Astrocyte (in vitro differentiated cells and primary cell): ENCODE results near the gene ABCC3. TPM values are rescaled to one million over a fixed set of nuclear protein-coding genes. Genes with fewer than 3 reads are reported as not detected.

Experiments used
- DNase-seq: peaks from one replicate; pipeline ENCODE4 v3.0.0-alpha.2; 2010; ENCODE audit warnings: low read depth
- FAIRE-seq: peaks from 2 replicates; lab custom pipeline; 2011; peaks lifted over from hg19 to GRCh38; lab: Jason Lieb, UNC
- H2AFZ ChIP-seq: 2 replicates; pipeline ENCODE4 v1.6.0; 2012; ENCODE audit warnings: low read depth, low read length, inconsistent platforms
- H3K27ac ChIP-seq: 2 replicates; pipeline ENCODE4 v1.5.1; 2011; ENCODE audit warnings: low read depth, low read length, inconsistent platforms
- H3K27me3 ChIP-seq: 2 replicates; pipeline ENCODE4 v1.6.0; 2011; ENCODE audit warnings: low read length, inconsistent platforms; ENCODE audit not compliant: insufficient read depth
- H3K36me3 ChIP-seq: 2 replicates; pipeline ENCODE4 v1.5.1; 2011; ENCODE audit warnings: low read length, inconsistent platforms; ENCODE audit not compliant: insufficient read depth
- H3K4me1 ChIP-seq: 2 replicates; pipeline ENCODE4 v1.5.1; 2011; ENCODE audit warnings: low read length, inconsistent platforms; ENCODE audit not compliant: insufficient read depth
- H3K4me2 ChIP-seq: 2 replicates; pipeline ENCODE4 v1.6.0; 2012; ENCODE audit warnings: low read length, inconsistent platforms
- H3K4me3 ChIP-seq: 2 replicates; pipeline ENCODE4 v1.5.1; 2011; ENCODE audit warnings: low read depth, mild to moderate bottlenecking, low read length, inconsistent platforms; ENCODE audit not compliant: insufficient read depth
- H3K79me2 ChIP-seq: 2 replicates; pipeline ENCODE4 v1.6.0; 2012; ENCODE audit warnings: mild to moderate bottlenecking, low read length, inconsistent platforms; ENCODE audit not compliant: insufficient read depth
- H3K9ac ChIP-seq: 2 replicates; pipeline ENCODE4 v1.6.0; 2012; ENCODE audit warnings: mild to moderate bottlenecking, low read length, inconsistent platforms
- H3K9me3 ChIP-seq: 2 replicates; pipeline ENCODE4 v1.5.1; 2012; ENCODE audit warnings: low read depth, mild to moderate bottlenecking, low read length, inconsistent platforms; ENCODE audit not compliant: insufficient read depth
- H4K20me1 ChIP-seq: 2 replicates; pipeline ENCODE4 v1.6.0; 2012; ENCODE audit warnings: low read length, inconsistent platforms; ENCODE audit not compliant: insufficient read depth
- H3K27ac Mint-ChIP-seq: one replicate; pipeline ENCODE4 v1.8.0; 2021; ENCODE audit warnings: mild to moderate bottlenecking, mixed read lengths; ENCODE audit not compliant: unreplicated experiment
- H3K27me3 Mint-ChIP-seq: one replicate; pipeline ENCODE4 v1.8.0; 2021; ENCODE audit warnings: low read depth, mixed read lengths; ENCODE audit not compliant: unreplicated experiment
- H3K36me3 Mint-ChIP-seq: one replicate; pipeline ENCODE4 v1.8.0; 2021; ENCODE audit warnings: low read depth, mixed read lengths; ENCODE audit not compliant: unreplicated experiment
- H3K4me1 Mint-ChIP-seq: one replicate; pipeline ENCODE4 v1.8.0; 2021; ENCODE audit warnings: low read depth, mixed read lengths; ENCODE audit not compliant: unreplicated experiment
- H3K4me3 Mint-ChIP-seq: one replicate; pipeline ENCODE4 v1.8.0; 2021; ENCODE audit warnings: mild to moderate bottlenecking, moderate library complexity, mixed read lengths; ENCODE audit not compliant: unreplicated experiment
- H3K9me3 Mint-ChIP-seq: one replicate; pipeline ENCODE4 v1.8.0; 2021; ENCODE audit warnings: mild to moderate bottlenecking, mixed read lengths; ENCODE audit not compliant: unreplicated experiment
- EZH2 ChIP-seq: IDR thresholded peaks from 2 replicates; pipeline ENCODE4 v1.6.1; 2012; ENCODE audit warnings: mild to moderate bottlenecking, low read length, inconsistent platforms; ENCODE audit not compliant: insufficient read depth
- total RNA-seq: library from RNA; stranded (reverse); gene quantifications from 2 replicates; pipeline ENCODE4 v1.2.1, GENCODE V29; 2021
- TF ChIP-seq, protein P1 (sequence below): IDR thresholded peaks from 2 replicates; pipeline ENCODE4 v1.5.1; 2011; ENCODE audit warnings: low read depth, mild to moderate bottlenecking, inconsistent platforms, low read length, moderate library complexity; ENCODE audit not compliant: insufficient read depth

The ABCC3 gene
- total RNA-seq, 1 donor from 2014 or later: 0.41 TPM

DNA sequence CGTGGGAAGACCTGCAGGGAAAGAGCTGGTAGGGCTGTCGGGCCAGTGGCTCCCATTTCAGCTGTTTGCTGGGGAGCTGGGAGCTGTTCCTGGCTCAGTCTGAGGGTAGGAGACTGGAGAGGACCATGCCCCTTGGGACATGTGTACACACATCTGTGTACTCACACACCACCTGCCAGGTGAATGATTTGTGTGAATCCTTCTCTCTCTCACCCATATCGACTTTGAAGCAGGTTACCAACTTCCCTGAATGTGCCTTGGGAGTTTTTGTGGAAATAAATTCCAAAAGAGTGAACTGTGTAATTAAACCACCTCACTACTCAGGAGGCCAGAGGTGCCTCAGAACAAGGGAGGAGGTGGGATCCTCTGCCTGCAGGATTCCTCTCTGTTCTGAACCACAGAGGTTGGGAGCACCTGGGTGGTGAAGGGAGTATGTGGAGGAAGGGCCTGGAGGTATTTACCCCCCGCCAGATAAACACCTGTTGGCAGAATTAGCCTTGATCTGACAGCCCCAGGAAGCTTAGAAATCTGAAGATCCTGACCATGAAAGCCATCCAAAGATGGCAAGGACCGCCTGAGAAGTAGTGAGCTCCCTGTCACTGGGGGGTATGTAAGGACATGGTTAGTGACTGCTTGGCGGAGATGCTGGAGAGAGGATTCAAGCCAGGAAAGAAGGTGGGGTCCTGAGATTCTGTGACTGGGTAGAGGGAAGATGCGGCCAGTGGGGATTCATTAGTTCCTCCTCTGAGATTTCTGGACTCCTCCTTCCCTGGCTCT is 3.3 kb downstream of the ABCC3 start:
- H3K27ac Mint-ChIP-seq: peak overlapping the region; percentile 59
- no peak for TF ChIP-seq EZH2
- TF ChIP-seq, protein P1, sequence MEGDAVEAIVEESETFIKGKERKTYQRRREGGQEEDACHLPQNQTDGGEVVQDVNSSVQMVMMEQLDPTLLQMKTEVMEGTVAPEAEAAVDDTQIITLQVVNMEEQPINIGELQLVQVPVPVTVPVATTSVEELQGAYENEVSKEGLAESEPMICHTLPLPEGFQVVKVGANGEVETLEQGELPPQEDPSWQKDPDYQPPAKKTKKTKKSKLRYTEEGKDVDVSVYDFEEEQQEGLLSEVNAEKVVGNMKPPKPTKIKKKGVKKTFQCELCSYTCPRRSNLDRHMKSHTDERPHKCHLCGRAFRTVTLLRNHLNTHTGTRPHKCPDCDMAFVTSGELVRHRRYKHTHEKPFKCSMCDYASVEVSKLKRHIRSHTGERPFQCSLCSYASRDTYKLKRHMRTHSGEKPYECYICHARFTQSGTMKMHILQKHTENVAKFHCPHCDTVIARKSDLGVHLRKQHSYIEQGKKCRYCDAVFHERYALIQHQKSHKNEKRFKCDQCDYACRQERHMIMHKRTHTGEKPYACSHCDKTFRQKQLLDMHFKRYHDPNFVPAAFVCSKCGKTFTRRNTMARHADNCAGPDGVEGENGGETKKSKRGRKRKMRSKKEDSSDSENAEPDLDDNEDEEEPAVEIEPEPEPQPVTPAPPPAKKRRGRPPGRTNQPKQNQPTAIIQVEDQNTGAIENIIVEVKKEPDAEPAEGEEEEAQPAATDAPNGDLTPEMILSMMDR: no peak
- peak overlapping the region; percentile 77 for H3K27ac ChIP-seq
- no peak overlapping the region for H2AFZ ChIP-seq
- peak overlapping the region; percentile 13 for H3K4me3 ChIP-seq
- H4K20me1 ChIP-seq: no peaks in the 10 kb centered on the region
- no peak overlapping the region for H3K9ac ChIP-seq
- H3K4me1 Mint-ChIP-seq: peaks cover 30% of the 10 kb centered on the region
- no peak for FAIRE-seq
- no peaks in the 10 kb centered on the region for H3K36me3 ChIP-seq
- H3K79me2 ChIP-seq: peaks cover 9% of the 10 kb centered on the region
- peaks cover 41% of the 10 kb centered on the region for H3K4me1 ChIP-seq
- peak overlapping the region; percentile 62 for H3K4me3 Mint-ChIP-seq
- no peak for DNase-seq
- no peaks in the 10 kb centered on the region for H3K9me3 ChIP-seq
- H3K4me2 ChIP-seq: peak overlapping the region; percentile 82
- H3K27me3 ChIP-seq: peaks cover 7% of the 10 kb centered on the region
- H3K9me3 Mint-ChIP-seq: peaks cover 2% of the 10 kb centered on the region
- no peaks in the 10 kb centered on the region for H3K36me3 Mint-ChIP-seq
- H3K27me3 Mint-ChIP-seq: peaks cover 26% of the 10 kb centered on the region

DNA sequence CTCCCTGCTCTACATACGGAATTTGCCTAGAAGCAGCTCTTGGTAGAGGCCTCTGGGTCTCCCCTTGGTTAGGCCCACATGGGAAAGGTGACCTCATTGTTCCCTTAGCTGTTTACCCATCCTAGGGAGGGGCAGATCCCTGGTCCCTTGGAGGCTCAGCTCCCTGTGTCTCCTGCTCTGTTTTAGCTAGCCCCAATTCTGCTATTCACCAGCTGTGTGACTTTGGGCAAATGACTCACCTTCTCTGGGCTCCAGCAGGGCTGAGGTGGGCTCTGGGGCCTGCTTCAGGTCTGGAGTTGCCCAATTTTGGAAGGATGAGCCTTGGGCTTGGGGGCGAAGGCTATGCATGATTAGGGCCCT is 3.9 kb downstream of the ABCC3 start:
- peaks cover 6% of the 10 kb centered on the region for H3K27me3 ChIP-seq
- Mint-ChIP-seq H3K36me3 (no peaks in the 10 kb centered on the region), H3K4me3 (peak overlapping the region; percentile 35), H3K4me1 (peaks cover 30% of the 10 kb centered on the region), H3K27ac (peak overlapping the region; percentile 62), H3K9me3 (peaks cover 2% of the 10 kb centered on the region), H3K27me3 (peaks cover 21% of the 10 kb centered on the region)
- H3K4me3 ChIP-seq: peak overlapping the region; percentile 13
- TF ChIP-seq, protein P1: no peak
- TF ChIP-seq EZH2: no peak
- no peak overlapping the region for H2AFZ ChIP-seq
- no peak for FAIRE-seq
- peak overlapping the region; percentile 82 for H3K4me2 ChIP-seq
- H3K9me3 ChIP-seq: no peaks in the 10 kb centered on the region
- H3K9ac ChIP-seq: no peak overlapping the region
- peaks cover 41% of the 10 kb centered on the region for H3K4me1 ChIP-seq
- no peaks in the 10 kb centered on the region for H4K20me1 ChIP-seq
- H3K36me3 ChIP-seq: no peaks in the 10 kb centered on the region
- H3K79me2 ChIP-seq: peaks cover 9% of the 10 kb centered on the region
- peak overlapping the region; percentile 77 for H3K27ac ChIP-seq
- no peak for DNase-seq
